DMS 273 (cell line): Measurements from ENCODE around the gene BAG3.
"Not testable (repeated sequence)": the region's sequence is repeated elsewhere in the genome, so short reads cannot be mapped to it uniquely, and the experiment has no call there.

ENCODE experiments used
- DNase-seq: peaks from one replicate; lab custom pipeline; 2025; ENCODE audit not compliant: unreplicated experiment; lab: John Stamatoyannopoulos, UW

The BAG3 gene

DNA sequence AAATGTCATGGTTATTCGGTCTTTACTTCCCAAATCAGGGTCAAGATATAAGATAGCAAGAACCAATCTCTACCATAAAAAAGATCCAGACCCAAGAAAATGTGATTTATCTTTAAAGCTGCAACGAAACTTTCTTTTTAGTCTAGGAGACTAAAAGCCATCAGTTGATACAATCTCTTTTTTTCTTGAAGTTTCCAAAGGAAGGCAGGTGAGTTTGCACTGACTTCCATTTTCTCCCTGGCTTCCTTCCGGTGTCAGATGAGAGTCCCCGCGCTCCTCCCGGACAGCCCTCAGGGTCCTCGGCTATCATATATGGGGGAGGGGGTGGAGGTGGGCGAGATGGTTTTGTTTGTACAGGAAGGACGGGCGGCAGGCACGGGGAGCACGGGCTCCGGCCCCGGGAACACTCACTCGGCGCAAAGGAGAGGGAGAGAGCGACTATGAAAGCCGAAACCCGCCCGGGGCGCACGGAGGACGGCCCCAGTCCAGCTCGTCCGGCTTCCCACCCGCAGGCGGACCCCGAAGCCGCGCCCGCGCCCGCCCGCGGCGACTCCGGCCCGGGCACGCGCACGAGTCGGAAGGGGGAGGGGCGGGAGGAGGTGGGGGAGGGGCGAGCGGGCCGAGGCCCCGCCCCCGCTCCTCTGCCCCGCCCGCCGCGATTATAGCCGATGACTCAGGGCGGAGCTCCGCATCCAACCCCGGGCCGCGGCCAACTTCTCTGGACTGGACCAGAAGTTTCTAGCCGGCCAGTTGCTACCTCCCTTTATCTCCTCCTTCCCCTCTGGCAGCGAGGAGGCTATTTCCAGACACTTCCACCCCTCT, at the start of gene BAG3:
Gene BAG3 (plus strand): TSS at position 689 of the 822 bp plus-strand sequence. CDS start 296 bp downstream, outside the sequence.
- DNase-seq = peak; percentile 85

DNA sequence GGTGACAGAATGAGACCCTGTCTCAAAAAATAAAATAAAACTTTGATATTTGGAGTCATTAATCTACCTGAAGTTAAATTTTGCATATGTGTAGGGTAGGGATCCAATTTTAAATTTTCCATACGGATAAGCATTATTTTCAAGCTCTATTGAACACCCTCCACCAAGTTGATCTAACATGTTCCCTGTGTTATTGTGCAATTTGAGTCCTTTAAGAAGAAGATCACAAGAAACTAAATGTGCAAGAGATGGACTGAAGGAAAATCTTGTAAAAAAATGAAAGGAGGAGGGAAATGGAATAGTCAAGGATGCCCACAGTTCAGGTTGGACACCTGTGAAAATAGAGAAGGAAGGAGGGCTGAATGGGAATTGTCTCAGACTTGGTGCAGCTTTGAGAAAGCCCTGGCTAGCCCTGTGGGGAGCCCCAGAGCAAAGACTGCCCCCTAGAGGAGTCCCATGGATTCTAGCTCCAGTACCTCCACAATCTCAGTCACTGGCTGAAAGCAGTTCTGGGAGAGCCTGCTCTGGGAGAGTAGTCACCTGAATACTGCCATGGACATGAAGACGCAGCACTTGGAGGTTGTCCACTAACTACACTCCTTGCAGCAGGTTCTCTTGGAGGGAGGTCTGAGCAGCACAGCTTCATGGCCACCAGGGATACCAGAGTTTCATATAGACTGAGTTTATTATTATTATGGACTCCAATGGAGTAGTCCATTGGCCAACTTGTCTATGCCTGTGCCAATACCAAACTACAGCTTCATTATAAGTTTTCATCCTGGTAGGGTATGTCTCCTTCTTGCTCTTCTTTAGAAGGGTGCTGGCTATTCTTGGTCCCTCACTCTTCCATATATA, 48.7 kb upstream of the BAG3 start:
- peak; percentile 43 for DNase-seq

DNA sequence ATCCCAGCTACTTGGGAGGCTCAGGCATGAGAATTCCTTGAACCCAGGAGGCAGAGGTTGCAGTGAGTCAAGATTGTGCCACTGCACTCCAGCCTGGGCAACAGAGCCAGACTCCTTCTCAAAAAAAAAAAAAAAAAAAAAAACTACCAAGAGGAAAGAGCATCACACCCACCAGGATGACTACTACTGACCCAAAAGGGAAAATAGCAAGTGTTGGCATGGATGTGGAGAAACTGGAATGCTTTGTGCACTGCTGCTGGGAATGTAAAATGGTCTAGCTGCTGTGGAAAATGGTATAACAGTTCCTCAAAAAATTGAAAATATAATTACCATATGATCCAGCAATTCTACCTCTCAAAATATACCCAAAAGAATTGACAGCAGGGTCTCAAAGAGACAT, 46.7 kb upstream of the BAG3 start:
- no peak for DNase-seq

DNA sequence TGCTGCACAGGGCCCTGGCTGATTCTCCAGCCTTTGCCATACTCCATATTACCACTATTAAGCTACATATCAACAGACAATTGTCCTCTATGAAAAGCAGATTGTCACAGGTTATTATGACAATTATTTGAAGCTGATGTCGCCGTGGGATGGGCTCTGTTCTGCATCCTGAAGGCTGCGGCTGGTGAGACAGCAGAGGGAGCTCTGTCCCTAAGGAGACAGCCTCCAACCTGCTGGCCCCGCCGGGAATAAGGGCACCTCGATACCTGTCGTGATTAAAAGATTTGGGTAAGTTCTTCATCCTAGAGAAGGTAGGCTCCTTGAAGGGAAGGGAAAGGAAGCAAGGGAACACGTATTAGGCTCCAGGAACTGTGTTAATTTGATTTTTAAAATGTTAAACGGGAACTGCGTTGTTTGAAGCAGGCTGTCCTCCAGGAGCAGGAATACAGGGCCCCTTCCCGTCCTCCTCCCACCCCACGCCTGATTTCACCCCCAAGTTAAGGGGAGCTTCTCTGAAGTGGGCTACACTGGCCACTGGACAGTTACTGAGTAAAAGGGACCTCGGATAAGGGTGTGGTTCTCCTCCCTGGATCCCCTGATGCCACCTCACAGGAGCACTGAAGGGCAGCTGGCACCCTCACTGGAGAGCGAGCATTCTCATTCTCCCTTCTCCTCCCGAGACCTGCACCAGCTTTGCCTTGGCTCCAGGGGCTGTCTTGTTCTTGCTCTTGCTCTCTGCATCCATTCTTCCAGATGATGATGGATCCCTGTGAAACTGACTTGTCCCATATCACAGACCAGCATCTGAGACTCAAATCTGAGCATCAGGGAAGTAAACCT, 42.6 kb upstream of the BAG3 start:
- peak; percentile 56 for DNase-seq

GRCh38 chr10:119609516-119609915, 41.7 kb upstream of the BAG3 start:
- no peak for DNase-seq

DNA sequence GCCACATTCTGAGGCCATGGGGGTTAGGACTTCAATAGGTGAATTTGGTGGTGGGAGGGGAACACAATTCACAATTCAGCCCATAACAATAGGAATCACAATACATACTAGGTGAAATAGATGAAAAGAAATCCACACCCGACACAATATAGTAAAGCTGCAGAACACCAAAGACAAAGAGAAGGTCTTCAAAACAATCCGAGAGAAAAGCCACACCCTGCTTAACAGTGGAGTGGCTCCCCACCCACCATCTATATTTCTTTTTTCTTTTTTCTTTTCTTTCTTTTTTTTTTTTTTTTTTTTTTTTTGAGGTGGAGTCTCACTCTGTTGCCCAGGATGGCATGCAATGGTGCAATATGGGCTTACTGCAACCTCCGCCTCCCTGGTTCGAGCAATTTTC, 39.7 kb upstream of the BAG3 start:
- no peak for DNase-seq

DNA sequence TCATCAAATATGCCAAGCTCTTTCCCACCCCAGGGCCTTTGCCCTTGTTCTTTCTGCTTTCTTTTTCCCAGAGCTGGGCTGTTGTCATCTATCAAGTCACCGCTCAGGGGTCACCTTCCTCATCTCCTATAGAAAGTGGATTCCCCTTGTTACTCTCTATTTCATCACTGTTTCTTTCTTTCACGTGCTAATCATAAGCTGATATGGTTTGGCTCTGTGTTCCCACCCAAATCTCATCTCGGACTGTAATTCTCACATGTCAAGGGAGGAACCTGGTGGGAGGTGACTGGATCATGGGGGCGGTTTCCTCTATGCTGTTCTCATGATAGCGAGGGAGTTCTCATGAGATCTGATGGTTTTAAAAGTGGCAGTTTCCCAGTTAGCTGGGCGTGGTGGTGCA, 37.4 kb upstream of the BAG3 start:
- DNase-seq = no peak

DNA sequence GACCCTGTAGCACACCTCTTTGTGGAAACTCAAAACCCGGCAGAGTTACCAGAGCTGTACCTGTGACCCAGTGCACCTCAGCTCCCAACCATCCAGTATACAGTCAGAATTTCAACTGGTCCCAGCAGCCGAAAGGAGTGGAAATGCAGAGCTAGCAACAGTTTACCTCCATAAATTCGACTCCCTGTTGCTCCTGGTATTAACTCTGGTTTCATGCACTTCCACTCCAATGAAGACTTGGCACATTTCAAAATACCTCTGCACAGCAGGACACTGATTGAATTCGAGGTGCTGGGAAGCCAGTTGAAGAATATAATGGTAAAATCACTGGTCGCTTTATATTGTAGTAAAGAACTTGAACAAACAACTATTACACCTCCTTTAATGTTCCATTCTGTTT, 36.5 kb upstream of the BAG3 start:
- no peak for DNase-seq

DNA sequence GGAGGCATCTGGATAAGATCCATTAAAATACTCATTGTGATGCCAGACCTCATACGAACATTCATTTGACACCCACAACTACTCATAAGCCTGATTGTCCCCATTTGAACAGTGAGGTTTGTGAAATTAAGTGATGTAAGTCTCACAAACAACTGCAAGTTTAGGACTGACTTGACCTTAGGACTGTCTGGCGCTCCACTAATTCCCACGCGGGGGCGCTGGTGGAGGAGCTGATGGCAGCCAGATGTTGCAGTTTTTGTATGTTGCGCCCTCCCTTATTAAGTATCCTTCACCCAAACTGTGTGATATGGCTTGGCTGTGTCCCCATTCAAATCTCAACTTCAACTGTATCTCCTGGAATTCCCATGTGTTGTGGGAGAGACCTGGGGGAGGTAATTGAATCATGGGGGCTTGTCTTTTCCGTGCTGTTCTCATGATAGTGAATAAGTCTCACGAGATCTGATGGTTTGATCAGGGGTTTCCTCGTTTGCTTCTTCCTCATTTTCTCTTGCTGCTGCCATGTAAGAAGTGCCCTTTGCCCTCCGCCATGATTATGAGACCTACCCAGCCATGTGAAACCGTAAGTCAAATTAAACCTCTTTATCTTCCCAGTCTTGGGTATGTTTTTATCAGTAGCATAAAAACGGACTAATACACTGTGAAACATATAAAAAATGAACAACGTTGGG, 34.2 kb upstream of the BAG3 start:
- peak; percentile 42 for DNase-seq

DNA sequence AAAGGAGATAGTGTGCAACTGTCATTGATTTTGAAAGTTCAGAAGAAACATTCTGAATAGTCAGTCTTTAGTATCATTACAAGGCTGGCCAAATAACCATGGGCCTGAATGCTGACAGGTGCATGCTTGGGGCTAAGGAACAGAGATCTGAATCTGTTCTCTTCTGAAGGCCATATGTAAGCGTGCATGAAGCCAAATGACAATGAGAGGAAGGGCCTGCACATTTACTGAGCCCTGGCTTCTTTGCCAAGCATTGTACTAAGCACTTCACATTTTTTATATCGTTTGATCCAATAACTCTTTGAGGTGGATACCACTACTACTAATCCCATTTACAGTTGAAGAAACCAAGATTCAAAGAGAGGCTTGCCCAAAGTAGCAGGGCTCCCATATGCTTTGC, 32.0 kb upstream of the BAG3 start:
- DNase-seq = peak; percentile 28

DNA sequence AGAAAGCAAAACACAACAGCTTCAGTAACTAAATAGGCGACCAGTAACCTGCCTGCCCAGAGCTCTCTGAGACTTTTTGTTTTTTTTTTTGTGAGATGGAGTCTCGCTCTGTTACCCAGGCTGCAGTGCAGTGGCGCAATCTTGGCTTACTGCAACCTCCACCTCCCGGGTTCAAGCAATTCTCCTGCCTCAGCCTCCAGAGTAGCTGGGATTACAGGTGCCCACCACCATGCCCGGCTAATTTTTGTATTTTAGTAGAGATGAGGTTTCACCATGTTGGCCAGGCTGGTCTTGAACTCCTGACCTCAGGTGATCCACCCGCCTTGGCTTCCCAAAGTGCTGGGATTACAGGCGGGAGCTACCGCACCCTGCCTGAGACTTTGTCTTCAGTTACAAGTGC, 31.4 kb upstream of the BAG3 start:
- DNase-seq = not testable (repeated sequence)

GRCh38 chr10:119620241-119621077, 30.7 kb upstream of the BAG3 start:
- DNase-seq = no peak

- DNase-seq = no peak
Observed at GRCh38 chr10:119621078-119621384, 30.1 kb upstream of the BAG3 start.

GRCh38 chr10:119625570-119626280, 25.5 kb upstream of the BAG3 start:
- DNase-seq = peak; percentile 16

DNA sequence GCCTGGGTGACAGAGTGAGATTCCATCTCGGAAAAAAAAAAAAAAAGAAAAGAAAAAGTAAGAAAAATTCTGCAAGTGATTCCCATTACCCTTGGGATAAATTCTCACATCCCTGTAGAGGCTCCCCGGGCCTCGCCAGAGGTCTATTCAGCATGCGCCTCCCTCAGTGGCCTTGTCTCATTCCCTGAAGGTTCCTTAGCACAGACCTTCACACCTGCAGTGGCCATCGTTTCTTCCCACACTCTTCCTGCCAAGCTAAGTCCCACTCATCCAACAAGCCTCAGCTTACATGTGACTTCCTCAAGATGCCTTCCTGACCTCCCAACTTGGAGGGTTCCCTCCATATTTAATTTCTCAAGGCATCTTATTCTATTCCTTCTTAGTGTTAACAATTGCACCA, 20.9 kb upstream of the BAG3 start:
- no peak for DNase-seq

DNA sequence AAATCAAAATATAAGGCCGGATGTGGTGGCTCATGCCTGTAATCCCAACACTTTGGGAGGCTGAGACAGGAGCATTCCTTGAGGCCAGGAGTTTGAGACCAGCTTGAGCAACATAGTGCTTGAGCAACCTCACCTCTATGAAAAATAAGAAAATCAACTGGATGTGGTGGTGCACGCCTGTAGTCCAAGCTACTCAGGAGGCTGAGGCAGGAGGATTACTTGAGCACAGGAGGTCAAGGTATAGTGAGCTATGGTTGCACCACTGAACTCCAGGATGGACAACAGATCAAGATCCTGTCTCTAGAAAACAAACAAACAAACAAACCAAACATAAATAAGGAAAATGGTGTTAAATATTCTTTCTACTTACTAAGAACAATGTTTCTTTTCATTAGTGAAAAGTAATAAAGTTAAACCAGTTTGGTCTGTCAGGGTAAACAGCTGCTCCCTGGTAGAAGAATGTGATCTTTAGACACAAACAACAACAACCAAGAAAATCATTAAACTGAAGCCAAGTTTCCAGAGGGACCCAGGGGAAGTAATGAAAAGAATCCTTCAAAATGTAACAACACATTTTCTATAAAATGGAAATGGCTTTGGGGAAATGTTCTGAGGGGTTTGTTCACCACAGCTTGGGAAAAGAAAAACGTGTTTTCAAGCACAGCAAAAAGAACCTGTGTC, 17.5 kb upstream of the BAG3 start:
- DNase-seq = no peak

- no peak for DNase-seq
Observed at GRCh38 chr10:119634219-119634544, 17.0 kb upstream of the BAG3 start.

DNA sequence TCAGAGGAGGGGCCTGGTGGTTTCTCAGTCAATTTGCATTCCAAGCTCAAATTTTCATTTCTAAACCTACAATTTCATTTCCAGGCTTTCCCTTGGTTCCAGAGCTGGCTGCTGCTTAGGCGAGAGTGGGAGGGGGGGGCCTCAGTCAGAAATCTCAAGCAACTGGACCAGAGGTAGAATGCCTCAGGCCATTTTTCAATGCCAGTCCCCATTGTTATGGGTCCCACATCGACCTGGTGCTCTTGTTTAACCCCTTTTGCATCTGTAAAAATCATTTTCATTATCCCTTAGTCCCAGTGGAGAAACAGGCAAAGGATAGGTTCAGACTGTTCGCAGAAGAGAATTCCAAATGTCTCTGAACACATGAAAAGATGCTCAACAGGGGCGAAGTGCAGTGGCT, 13.5 kb upstream of the BAG3 start:
- DNase-seq = no peak

DNA sequence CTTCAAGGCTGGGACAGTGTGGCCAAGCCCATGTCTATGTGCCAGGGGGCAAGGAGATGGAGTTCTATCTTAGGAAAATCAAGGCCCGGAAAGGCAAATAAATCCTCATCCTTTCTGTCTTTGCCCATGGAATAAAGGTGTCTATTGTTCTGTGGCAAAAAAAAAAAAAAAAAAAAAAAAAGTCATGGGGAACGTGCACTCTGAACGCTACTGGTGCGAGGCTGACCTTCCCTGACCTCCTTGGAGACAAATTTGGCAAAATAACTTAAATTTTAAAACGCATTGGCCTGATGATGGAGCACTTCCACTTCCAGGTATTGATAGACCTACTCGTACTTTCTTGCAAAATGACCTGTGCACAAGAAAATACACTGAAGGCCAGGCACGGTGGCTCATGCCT, 12.2 kb upstream of the BAG3 start:
- no peak for DNase-seq
